ENCODE data around the gene DUSP11. TPM values are rescaled to one million over a fixed set of nuclear protein-coding genes. Genes with fewer than 3 reads are reported as not detected.
"Not testable (repeated sequence)": the region's sequence is repeated elsewhere in the genome, so short reads cannot be mapped to it uniquely, and the experiment has no call there.

The DUSP11 gene
- total RNA-seq, 8 experiments from 2014 or later = 14.9 to 32.5 (median 21.0) TPM

- H3K4me3 ChIP-seq = no peak overlapping the region
- H3K4me1 ChIP-seq (replicated peaks in 1 of 2) = no peaks in the 10 kb centered on the region
- WGBS, 10 experiments = 80% methylated on average over 1 of the region's 18 CpGs; no CpG with 5 or more reads in 9 of the 10 experiments
- in situ Hi-C loops (cut with MboI; ENCODE audit: low pct_unique_long_range_greater_than_20kb in 2 of 9, low sequenced_read_pairs in 9 of 9, unreplicated experiment in 9 of 9) = no loop called here
- H3K27ac ChIP-seq = no peak overlapping the region
- ATAC-seq (replicated peaks in 6 of 8) = no peak
Observed at GRCh38 chr2:73818296-73818695, 38.4 kb upstream of the DUSP11 start.

- Histone ChIP-seq H3K4me1 (replicated peaks in 1 of 2) (no peaks in the 10 kb centered on the region), H3K27ac (no peak overlapping the region), H3K4me3 (no peak overlapping the region)
- in situ Hi-C loops (cut with MboI; ENCODE audit: low pct_unique_long_range_greater_than_20kb in 2 of 9, low sequenced_read_pairs in 9 of 9, unreplicated experiment in 9 of 9) = no loop called here
- no peak for ATAC-seq (replicated peaks in 6 of 8)
Observed at GRCh38 chr2:73812635-73813034, 32.7 kb upstream of the DUSP11 start.

GRCh38 chr2:73811878-73812277 is 32.0 kb upstream of the DUSP11 start:
- no peak overlapping the region for H3K27ac ChIP-seq
- no peaks in the 10 kb centered on the region for H3K4me1 ChIP-seq (replicated peaks in 1 of 2)
- no peak for ATAC-seq (replicated peaks in 6 of 8)
- in situ Hi-C loops (cut with MboI; ENCODE audit: low pct_unique_long_range_greater_than_20kb in 2 of 9, low sequenced_read_pairs in 9 of 9, unreplicated experiment in 9 of 9) = no loop called here
- no peak overlapping the region for H3K4me3 ChIP-seq

GRCh38 chr2:73783883-73784282 is 4.0 kb upstream of the DUSP11 start, which contains the start of gene C2orf78:
C2orf78 (plus strand) TSS chr2:73784183; CDS start chr2:73784310, 127 bp downstream.
- in situ Hi-C loops (cut with MboI; ENCODE audit: low pct_unique_long_range_greater_than_20kb in 2 of 9, low sequenced_read_pairs in 9 of 9, unreplicated experiment in 9 of 9); H3K4me1 ChIP-seq (replicated peaks in 1 of 2); H3K4me3 ChIP-seq; H3K27ac ChIP-seq; ATAC-seq (replicated peaks in 6 of 8): not testable (repeated sequence)
- WGBS, 10 experiments = no CpG with 5 or more reads among the region's 3 CpGs

GRCh38 chr2:73783402-73783801 is 3.5 kb upstream of the DUSP11 start:
- H3K27ac ChIP-seq; H3K4me1 ChIP-seq (replicated peaks in 1 of 2); ATAC-seq (replicated peaks in 6 of 8); H3K4me3 ChIP-seq; in situ Hi-C loops (cut with MboI; ENCODE audit: low pct_unique_long_range_greater_than_20kb in 2 of 9, low sequenced_read_pairs in 9 of 9, unreplicated experiment in 9 of 9): not testable (repeated sequence)
- 0 to 100% (median 72%) methylated on average over 1 to 12 of the region's 15 CpGs; no CpG with 5 or more reads in 2 of the 10 experiments for WGBS, 10 experiments

GRCh38 chr2:73780237-73780582 is 307 bp upstream of the DUSP11 start:
- in situ Hi-C loops (cut with MboI; ENCODE audit: low pct_unique_long_range_greater_than_20kb in 2 of 9, low sequenced_read_pairs in 9 of 9, unreplicated experiment in 9 of 9) = no loop called here
- ATAC-seq (replicated peaks in 6 of 8) = no peak
- Histone ChIP-seq H3K4me3 (peak overlapping the region in 4 of 5 donors; percentile 67 to 87 (median 80)), H3K4me1 (replicated peaks in 1 of 2) (peaks cover 9 to 10% of the 10 kb centered on the region in 2 donors), H3K27ac (no peak overlapping the region)
- 0 to 71% (median 4%) methylated on average over 1 to 7 of the region's 7 CpGs; no CpG with 5 or more reads in 1 of the 10 experiments for WGBS, 10 experiments

- ATAC-seq (replicated peaks in 6 of 8); H3K4me1 ChIP-seq (replicated peaks in 1 of 2); in situ Hi-C loops (cut with MboI; ENCODE audit: low pct_unique_long_range_greater_than_20kb in 2 of 9, low sequenced_read_pairs in 9 of 9, unreplicated experiment in 9 of 9): not testable (repeated sequence)
- 26 to 72% (median 63%) methylated on average over 4 to 16 of the region's 18 CpGs; no CpG with 5 or more reads in 1 of the 10 experiments for WGBS, 10 experiments
- Histone ChIP-seq H3K4me3 (peak overlapping the region; percentile 67 to 98 (median 80)), H3K27ac (peak overlapping the region in 1 of 2 donors; percentile 83)
Observed at GRCh38 chr2:73778867-73779466, 936 bp downstream of the DUSP11 start.

GRCh38 chr2:73776869-73777519 is 2.9 kb downstream of the DUSP11 start:
- H3K4me3 ChIP-seq = no peak overlapping the region
- peak in 1 of 8 experiments; percentile 11 for ATAC-seq (replicated peaks in 6 of 8)
- 42 to 100% (median 91%) methylated on average over 1 to 8 of the region's 8 CpGs; no CpG with 5 or more reads in 1 of the 10 experiments for WGBS, 10 experiments
- peaks cover 9 to 10% of the 10 kb centered on the region in 2 donors for H3K4me1 ChIP-seq (replicated peaks in 1 of 2)
- in situ Hi-C loops (cut with MboI; ENCODE audit: low pct_unique_long_range_greater_than_20kb in 2 of 9, low sequenced_read_pairs in 9 of 9, unreplicated experiment in 9 of 9) = no loop called here
- no peak overlapping the region for H3K27ac ChIP-seq

GRCh38 chr2:73776381-73776780 is 3.5 kb downstream of the DUSP11 start:
- Histone ChIP-seq H3K4me1 (replicated peaks in 1 of 2) (peaks cover 9 to 10% of the 10 kb centered on the region in 2 donors), H3K4me3 (no peak overlapping the region), H3K27ac (no peak overlapping the region)
- in situ Hi-C loops (cut with MboI; ENCODE audit: low pct_unique_long_range_greater_than_20kb in 2 of 9, low sequenced_read_pairs in 9 of 9, unreplicated experiment in 9 of 9) = no loop called here
- 60 to 100% (median 92%) methylated on average over 1 to 2 of the region's 4 CpGs; no CpG with 5 or more reads in 3 of the 10 experiments for WGBS, 10 experiments
- ATAC-seq (replicated peaks in 6 of 8) = no peak

- in situ Hi-C loops (cut with MboI; ENCODE audit: low pct_unique_long_range_greater_than_20kb in 2 of 9, low sequenced_read_pairs in 9 of 9, unreplicated experiment in 9 of 9) = no loop called here
- H3K4me1 ChIP-seq (replicated peaks in 1 of 2) = no peaks in the 10 kb centered on the region
- H3K4me3 ChIP-seq = no peak overlapping the region
- H3K27ac ChIP-seq = no peak overlapping the region
- no peak for ATAC-seq (replicated peaks in 6 of 8)
Observed at GRCh38 chr2:73772819-73773218, 7.1 kb downstream of the DUSP11 start.

GRCh38 chr2:73770725-73771124 is 9.2 kb downstream of the DUSP11 start:
- 58 to 100% (median 88%) methylated on average over 1 to 3 of the region's 3 CpGs for WGBS, 10 experiments
- no peak for ATAC-seq (replicated peaks in 6 of 8)
- peaks cover 0 to 3% of the 10 kb centered on the region in 2 donors for H3K4me1 ChIP-seq (replicated peaks in 1 of 2)
- no peak overlapping the region for H3K4me3 ChIP-seq
- H3K27ac ChIP-seq = no peak overlapping the region
- in situ Hi-C loops (cut with MboI; ENCODE audit: low pct_unique_long_range_greater_than_20kb in 2 of 9, low sequenced_read_pairs in 9 of 9, unreplicated experiment in 9 of 9) = no loop called here

- in situ Hi-C loops (cut with MboI; ENCODE audit: low pct_unique_long_range_greater_than_20kb in 2 of 9, low sequenced_read_pairs in 9 of 9, unreplicated experiment in 9 of 9) = no loop called here
- no peak for ATAC-seq (replicated peaks in 6 of 8)
- Histone ChIP-seq H3K4me3 (no peak overlapping the region), H3K4me1 (replicated peaks in 1 of 2) (peaks cover 0 to 3% of the 10 kb centered on the region in 2 donors), H3K27ac (no peak overlapping the region)
- 78 to 98% (median 86%) methylated on average over 1 to 4 of the region's 4 CpGs; no CpG with 5 or more reads in 2 of the 10 experiments for WGBS, 10 experiments
Observed at GRCh38 chr2:73766994-73767393, 12.9 kb downstream of the DUSP11 start.

GRCh38 chr2:73766349-73766748 is 13.6 kb downstream of the DUSP11 start:
- no peak overlapping the region for H3K27ac ChIP-seq
- no peak overlapping the region for H3K4me3 ChIP-seq
- WGBS, 10 experiments = 86 to 100% (median 100%) methylated on average over 1 of the region's 1 CpG; no CpG with 5 or more reads in 3 of the 10 experiments
- peaks cover 0 to 3% of the 10 kb centered on the region in 2 donors for H3K4me1 ChIP-seq (replicated peaks in 1 of 2)
- in situ Hi-C loops (cut with MboI; ENCODE audit: low pct_unique_long_range_greater_than_20kb in 2 of 9, low sequenced_read_pairs in 9 of 9, unreplicated experiment in 9 of 9) = no loop called here
- ATAC-seq (replicated peaks in 6 of 8) = no peak

- ATAC-seq (replicated peaks in 6 of 8) = no peak
- in situ Hi-C loops (cut with MboI; ENCODE audit: low pct_unique_long_range_greater_than_20kb in 2 of 9, low sequenced_read_pairs in 9 of 9, unreplicated experiment in 9 of 9) = no loop called here
- Histone ChIP-seq H3K4me1 (replicated peaks in 1 of 2) (peaks cover 0 to 3% of the 10 kb centered on the region in 2 donors), H3K4me3 (no peak overlapping the region), H3K27ac (no peak overlapping the region)
- WGBS, 10 experiments = 100% methylated on average over 1 of the region's 1 CpG; no CpG with 5 or more reads in 6 of the 10 experiments
Observed at GRCh38 chr2:73764945-73765344, 15.0 kb downstream of the DUSP11 start.

Data from motor neuron (in vitro differentiated cells).